ENCODE data around the gene PRX.

DNA sequence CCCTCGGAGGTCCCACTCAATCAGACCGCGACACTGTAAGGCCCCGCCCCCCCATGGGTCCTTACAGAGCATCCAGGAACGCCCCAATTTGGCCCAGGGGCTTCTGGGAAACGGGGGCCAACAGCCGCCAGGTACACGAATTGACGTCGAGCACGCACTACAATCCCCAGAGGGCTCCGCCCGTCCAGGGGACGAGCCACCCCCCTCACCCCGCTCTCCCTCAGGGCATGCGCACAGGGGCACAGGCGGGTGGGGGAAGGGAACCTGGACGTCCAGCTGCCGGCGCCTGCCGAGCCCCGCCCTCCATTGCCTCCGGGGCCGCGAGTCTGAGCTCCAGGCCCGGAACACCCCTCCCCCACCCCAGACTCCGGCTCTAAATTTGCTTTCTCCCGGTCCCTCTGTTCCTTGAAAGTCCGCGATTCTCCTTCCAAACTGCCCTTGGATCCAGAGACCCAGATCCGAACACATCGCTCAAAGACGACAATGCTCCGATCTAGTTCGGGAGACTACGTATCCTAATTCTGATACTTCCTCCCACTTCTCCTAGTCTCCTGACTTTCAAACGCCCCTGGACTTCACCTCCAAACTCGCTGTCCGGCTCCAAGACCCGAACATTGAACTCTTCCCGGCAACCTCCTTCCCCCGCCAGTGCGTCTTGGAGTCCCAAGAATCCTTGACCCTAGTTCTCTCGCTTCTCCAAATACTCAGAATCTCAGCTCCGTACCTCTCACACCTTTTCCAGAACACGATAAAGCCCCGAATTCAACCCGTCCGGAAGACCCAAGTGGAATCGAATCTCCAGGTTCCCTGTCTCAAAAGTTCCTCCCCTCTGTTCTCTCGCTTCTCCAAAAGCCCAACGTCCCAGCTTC lies 30.2 kb upstream of the PRX start:
- TF ChIP-seq, protein P1, sequence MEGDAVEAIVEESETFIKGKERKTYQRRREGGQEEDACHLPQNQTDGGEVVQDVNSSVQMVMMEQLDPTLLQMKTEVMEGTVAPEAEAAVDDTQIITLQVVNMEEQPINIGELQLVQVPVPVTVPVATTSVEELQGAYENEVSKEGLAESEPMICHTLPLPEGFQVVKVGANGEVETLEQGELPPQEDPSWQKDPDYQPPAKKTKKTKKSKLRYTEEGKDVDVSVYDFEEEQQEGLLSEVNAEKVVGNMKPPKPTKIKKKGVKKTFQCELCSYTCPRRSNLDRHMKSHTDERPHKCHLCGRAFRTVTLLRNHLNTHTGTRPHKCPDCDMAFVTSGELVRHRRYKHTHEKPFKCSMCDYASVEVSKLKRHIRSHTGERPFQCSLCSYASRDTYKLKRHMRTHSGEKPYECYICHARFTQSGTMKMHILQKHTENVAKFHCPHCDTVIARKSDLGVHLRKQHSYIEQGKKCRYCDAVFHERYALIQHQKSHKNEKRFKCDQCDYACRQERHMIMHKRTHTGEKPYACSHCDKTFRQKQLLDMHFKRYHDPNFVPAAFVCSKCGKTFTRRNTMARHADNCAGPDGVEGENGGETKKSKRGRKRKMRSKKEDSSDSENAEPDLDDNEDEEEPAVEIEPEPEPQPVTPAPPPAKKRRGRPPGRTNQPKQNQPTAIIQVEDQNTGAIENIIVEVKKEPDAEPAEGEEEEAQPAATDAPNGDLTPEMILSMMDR (IDR thresholded peaks at IDR 0.05): no peak
- TF ChIP-seq POLR2AphosphoS5 (IDR thresholded peaks at IDR 0.05) (peak; percentile 69 to 87 (median 84)), EP300 (IDR thresholded peaks at IDR 0.05; ENCODE audit: low read depth) (peak; percentile 70), POLR2A (IDR thresholded peaks at IDR 0.05) (peak; percentile 70)

Data from transverse colon (tissue), 4 donors.